Activated naive CD8-positive, alpha-beta T cell treated with anti-CD3 and anti-CD28 coated beads for 36 hours (primary cell): ENCODE data around the gene SPESP1. TPM values are rescaled to one million over a fixed set of nuclear protein-coding genes. Genes with fewer than 3 reads are reported as not detected.
"Not testable (repeated sequence)": the region's sequence is repeated elsewhere in the genome, so short reads cannot be mapped to it uniquely, and the experiment has no call there.

Source experiments
- DNase-seq: peaks from one replicate; pipeline ENCODE4 v3.0.0; 2021
- H3K27ac Mint-ChIP-seq: one replicate; pipeline ENCODE4 v1.8.0; 2022; ENCODE audit warnings: mild to moderate bottlenecking, moderate library complexity, mixed read lengths
- H3K27me3 Mint-ChIP-seq: one replicate; pipeline ENCODE4 v1.8.0; 2022; ENCODE audit warnings: mild to moderate bottlenecking, mixed read lengths
- H3K36me3 Mint-ChIP-seq: one replicate; pipeline ENCODE4 v1.8.0; 2021; ENCODE audit warnings: mild to moderate bottlenecking, mixed read lengths
- H3K4me1 Mint-ChIP-seq: one replicate; pipeline ENCODE4 v1.8.0; 2021; ENCODE audit warnings: mixed read lengths
- H3K4me3 Mint-ChIP-seq: one replicate; pipeline ENCODE4 v1.8.0; 2022; ENCODE audit warnings: mild to moderate bottlenecking, moderate library complexity, mixed read lengths
- H3K9me3 Mint-ChIP-seq: one replicate; pipeline ENCODE4 v1.8.0; 2022; ENCODE audit warnings: mixed read lengths
- total RNA-seq, 2 experiments: library from RNA; stranded (reverse); gene quantifications; one replicate each; pipeline ENCODE4 v1.2.3, GENCODE V29; 2021

SPESP1 gene
- total RNA-seq, 2 experiments from 2014 or later, result 1.1 to 1.4 TPM

DNA sequence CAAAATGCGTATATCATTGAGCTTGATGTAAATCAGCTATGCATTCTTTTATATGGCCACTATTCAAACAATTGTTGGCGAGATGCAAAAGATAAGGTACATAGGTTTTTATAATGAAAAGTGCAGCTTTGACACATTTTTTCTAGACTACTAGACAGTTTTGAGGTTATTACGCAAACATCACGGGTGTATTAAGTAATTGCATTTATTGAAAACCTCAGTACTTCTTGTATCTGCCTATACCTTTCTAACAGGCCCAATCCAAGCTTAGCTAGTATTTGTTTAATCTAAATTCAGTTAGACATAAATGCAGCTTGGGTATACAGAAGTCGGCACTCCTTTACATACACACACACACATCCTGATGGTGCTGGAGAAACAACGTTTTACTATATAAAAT lies 2.7 kb downstream of the SPESP1 start:
- peaks cover 2% of the 10 kb centered on the region for H3K9me3 Mint-ChIP-seq
- no peak overlapping the region for H3K27ac Mint-ChIP-seq
- peaks cover 33% of the 10 kb centered on the region for H3K27me3 Mint-ChIP-seq
- DNase-seq, result no peak
- no peak overlapping the region for H3K4me3 Mint-ChIP-seq
- no peaks in the 10 kb centered on the region for H3K4me1 Mint-ChIP-seq
- H3K36me3 Mint-ChIP-seq, result peaks cover 1% of the 10 kb centered on the region

DNA sequence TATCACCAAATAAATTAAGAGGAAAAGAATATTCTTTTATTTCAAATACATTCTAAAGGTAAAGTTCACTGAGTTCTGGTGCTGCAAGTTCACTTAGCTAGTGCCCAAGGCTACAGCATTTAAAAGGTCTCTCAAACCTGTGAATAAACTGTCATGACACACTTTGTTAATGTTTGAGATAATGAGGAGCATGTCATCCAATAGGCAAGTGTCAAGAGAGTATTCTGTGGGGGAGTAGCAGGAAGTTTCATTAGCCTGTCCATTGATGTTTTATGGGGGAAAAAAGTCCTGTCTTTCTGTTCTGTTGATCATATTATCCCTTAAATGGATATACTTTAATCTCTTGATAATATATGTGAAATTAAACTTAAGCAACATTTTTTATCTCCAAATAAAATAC lies 4.0 kb downstream of the SPESP1 start:
- peaks cover 2% of the 10 kb centered on the region for H3K9me3 Mint-ChIP-seq
- peaks cover 27% of the 10 kb centered on the region for H3K27me3 Mint-ChIP-seq
- H3K36me3 Mint-ChIP-seq, result peaks cover 1% of the 10 kb centered on the region
- no peak for DNase-seq
- no peaks in the 10 kb centered on the region for H3K4me1 Mint-ChIP-seq
- no peak overlapping the region for H3K4me3 Mint-ChIP-seq
- H3K27ac Mint-ChIP-seq, result no peak overlapping the region

DNA sequence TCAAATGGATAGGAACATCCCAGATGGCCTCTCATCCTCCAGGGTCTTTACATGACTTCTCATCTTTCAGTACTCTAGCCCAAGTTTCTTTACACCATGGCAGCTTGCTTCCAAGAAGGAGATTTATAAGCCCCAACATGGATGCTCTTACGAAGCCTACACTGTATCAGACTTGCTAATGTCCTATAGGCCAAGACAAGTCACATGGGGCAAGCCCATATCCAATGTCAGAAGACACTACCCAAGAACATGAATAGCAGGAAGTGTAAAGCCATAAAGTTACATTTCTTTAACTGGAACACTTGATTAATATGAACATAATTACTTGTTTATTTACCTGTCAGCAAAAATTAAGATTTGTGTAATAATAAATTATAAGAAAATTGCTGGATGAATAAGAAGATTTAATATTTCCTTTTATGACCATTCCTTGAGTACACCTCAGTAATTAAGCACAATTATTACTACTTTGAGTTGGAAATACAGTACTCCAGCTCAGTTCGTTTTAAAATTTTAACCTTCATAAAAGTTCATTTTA lies 5.1 kb downstream of the SPESP1 start:
- no peaks in the 10 kb centered on the region for H3K9me3 Mint-ChIP-seq
- no peak overlapping the region for H3K27ac Mint-ChIP-seq

DNA sequence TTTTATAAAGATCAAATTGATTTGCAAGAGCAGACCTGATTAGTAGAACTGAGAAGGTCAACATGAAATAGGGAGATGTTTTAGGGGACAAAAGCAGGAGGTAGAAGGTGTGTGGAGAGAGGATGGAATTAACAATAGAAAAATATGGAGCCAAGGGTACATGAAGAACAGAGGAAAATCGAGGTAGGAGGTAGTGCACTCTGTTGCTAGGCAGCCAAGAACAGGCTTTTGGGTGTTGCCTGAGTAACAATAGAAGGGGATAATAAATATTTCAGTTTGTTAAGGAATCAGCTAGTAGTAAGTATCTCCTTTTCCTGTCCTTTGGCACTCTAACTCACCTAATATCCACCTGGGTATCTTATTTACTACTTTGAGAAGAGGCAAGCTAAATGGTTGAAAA lies 9.2 kb downstream of the SPESP1 start:
- no peak overlapping the region for H3K4me3 Mint-ChIP-seq
- no peaks in the 10 kb centered on the region for H3K36me3 Mint-ChIP-seq
- H3K27ac Mint-ChIP-seq, result no peak overlapping the region
- H3K4me1 Mint-ChIP-seq, result no peaks in the 10 kb centered on the region
- H3K27me3 Mint-ChIP-seq, result peaks cover 32% of the 10 kb centered on the region
- no peaks in the 10 kb centered on the region for H3K9me3 Mint-ChIP-seq
- no peak for DNase-seq

More for the DNA sequence above, 5.1 kb downstream of the SPESP1 start:
- Mint-ChIP-seq H3K4me1 (no peaks in the 10 kb centered on the region), H3K36me3 (no peaks in the 10 kb centered on the region), H3K27me3 (peaks cover 21% of the 10 kb centered on the region), H3K4me3 (no peak overlapping the region)
- DNase-seq, result no peak

DNA sequence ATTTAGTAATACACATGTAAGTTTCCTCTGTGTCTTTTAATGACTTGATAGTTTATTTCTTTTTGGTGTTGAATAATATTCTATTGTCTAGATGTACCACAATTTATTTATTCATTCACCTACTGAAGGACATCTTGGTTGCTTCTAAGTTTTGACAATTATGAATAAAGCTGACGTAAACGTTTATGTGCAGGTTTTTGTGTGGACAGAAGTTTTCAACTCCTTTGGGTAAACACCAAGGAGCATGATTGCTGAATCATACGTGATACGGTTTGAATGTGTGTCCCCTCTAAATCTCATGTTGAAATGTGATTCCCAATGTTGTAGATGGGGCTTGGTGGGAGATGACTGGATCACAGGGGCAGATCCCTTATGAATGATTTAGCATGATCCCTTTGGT lies 21.5 kb downstream of the SPESP1 start:
- Mint-ChIP-seq H3K4me1 (no peaks in the 10 kb centered on the region), H3K9me3 (peaks cover 6% of the 10 kb centered on the region), H3K36me3 (no peaks in the 10 kb centered on the region), H3K27ac (no peak overlapping the region), H3K27me3 (peaks cover 25% of the 10 kb centered on the region), H3K4me3 (no peak overlapping the region)
- DNase-seq, result no peak

DNA sequence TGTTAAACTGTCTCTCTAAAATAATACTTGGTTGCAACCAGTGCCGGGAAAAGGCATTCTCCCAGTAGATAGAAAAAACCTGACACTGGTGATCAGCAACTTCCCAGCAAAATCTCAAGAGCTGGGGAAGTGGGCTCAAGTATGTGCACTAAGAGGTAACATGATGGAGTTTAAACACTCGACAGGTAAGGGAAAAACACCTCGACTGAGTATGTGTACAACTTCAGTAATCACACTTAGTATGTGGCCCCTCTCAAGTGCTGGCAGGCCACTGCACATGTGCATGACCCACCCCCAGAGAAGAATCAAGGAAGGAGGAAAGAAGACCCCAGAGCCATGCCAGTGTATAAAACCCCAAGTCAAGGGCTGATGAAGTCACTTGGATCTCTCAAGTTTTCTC lies 27.4 kb downstream of the SPESP1 start:
- Mint-ChIP-seq H3K4me1 (no peaks in the 10 kb centered on the region), H3K27me3 (peaks cover 42% of the 10 kb centered on the region), H3K27ac (no peak overlapping the region), H3K9me3 (peaks cover 6% of the 10 kb centered on the region), H3K36me3 (no peaks in the 10 kb centered on the region), H3K4me3 (no peak overlapping the region)
- no peak for DNase-seq

DNA sequence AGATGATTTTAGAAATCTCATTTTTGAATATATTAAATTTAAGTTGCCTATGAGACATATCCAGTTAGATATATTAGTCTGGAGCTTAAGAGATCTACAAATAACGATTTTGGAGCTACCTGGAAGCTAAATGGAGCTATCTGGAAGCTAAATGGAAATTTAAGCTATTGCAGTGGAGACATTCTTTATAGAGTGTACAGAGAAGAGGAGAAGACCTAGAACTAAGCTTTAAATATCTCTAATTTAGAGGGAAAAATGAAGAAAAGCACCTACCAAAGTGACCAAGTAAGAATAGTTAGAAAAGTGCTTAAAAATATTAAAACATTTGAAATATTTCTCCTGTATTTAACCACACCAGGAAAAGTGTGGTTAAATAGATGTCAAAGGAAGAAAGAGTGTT lies 28.3 kb downstream of the SPESP1 start:
- no peaks in the 10 kb centered on the region for H3K36me3 Mint-ChIP-seq
- peaks cover 6% of the 10 kb centered on the region for H3K9me3 Mint-ChIP-seq
- H3K4me3 Mint-ChIP-seq, result no peak overlapping the region
- H3K27ac Mint-ChIP-seq, result no peak overlapping the region
- DNase-seq, result no peak
- H3K4me1 Mint-ChIP-seq, result no peaks in the 10 kb centered on the region
- H3K27me3 Mint-ChIP-seq, result peaks cover 44% of the 10 kb centered on the region

DNA sequence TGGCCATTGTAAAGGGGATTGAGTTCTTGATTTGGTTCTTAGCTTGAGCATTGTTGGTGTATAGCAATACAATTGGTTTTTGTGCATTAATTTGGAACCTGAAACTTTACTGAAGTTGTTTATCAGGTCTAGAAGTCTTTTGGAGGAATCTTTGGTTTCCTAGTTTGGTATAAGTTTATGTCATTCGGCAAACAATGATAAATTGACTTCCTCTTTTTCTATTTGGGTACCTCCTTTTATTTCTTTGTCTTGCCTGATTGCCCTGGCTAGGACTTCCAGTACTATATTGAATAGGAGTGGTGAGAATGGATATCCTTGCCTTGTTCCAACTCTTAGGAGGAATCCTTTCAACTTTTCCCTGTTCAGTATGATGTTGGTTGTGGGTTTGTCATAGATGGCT lies 32.1 kb downstream of the SPESP1 start:
- no peaks in the 10 kb centered on the region for H3K4me1 Mint-ChIP-seq
- H3K27ac Mint-ChIP-seq, result no peak overlapping the region
- H3K36me3 Mint-ChIP-seq, result no peaks in the 10 kb centered on the region
- peaks cover 40% of the 10 kb centered on the region for H3K27me3 Mint-ChIP-seq
- no peak overlapping the region for H3K4me3 Mint-ChIP-seq
- DNase-seq, result no peak
- peaks cover 8% of the 10 kb centered on the region for H3K9me3 Mint-ChIP-seq

DNA sequence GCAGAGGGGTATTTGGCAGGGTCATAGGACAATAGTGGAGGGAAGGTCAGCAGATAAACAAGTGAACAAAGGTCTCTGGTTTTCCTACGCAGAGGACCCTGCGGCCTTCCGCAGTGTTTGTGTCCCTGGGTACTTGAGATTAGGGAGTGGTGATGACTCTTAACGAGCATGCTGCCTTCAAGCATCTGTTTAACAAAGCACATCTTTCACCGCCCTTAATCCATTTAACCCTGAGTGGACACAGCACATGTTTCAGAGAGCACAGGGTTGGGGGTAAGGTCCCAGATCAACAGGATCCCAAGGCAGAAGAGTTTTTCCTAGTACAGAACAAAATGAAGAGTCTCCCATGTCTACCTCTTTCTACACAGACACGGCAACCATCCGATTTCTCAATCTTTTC lies 33.4 kb downstream of the SPESP1 start:
- not testable (repeated sequence) for H3K27ac Mint-ChIP-seq, H3K36me3 Mint-ChIP-seq
- H3K27me3 Mint-ChIP-seq, result peaks cover 39% of the 10 kb centered on the region

DNA sequence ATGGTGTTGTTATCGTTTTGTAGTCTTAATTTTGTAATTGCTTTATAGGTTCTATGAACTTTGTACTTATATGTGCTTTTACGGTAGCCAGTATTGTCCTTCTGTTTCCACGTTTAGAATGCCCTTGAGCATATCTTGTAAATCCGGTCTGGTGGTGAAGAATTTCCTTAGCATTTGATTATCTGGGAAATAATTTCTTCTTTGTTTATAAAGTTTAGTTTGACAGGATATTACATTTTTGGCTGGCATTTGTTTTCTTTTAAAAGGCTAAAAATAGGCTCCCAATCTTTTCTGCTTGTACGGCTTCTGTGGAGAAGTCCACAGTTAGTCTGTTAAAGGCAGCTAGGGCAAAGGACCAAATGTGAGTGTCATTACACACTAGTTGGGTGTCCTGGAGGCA lies 36.7 kb downstream of the SPESP1 start:
- peaks cover 15% of the 10 kb centered on the region for H3K9me3 Mint-ChIP-seq

More for the DNA sequence above, 33.4 kb downstream of the SPESP1 start:
- not testable (repeated sequence) for H3K4me1 Mint-ChIP-seq, H3K4me3 Mint-ChIP-seq, DNase-seq, H3K9me3 Mint-ChIP-seq

DNA sequence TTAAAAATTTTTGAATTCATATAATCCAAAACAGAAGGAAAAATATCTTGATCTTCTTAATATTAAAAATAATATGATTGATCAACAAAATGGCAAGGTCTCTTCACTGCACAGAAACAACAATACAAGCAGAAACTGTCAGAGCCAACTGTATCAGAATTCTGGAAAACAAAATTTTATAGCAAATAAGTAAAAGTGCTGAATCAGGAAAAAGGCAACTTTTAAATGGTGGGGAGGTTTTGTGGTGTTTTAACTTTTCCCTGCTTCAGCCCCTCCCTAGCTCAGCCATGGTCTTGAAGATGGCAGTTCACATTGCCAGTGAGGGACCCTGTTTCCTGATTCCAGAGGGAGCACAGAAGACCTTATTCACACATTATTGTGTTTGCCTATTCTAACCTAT lies 37.6 kb downstream of the SPESP1 start:
- no peak for DNase-seq
- Mint-ChIP-seq H3K4me1 (no peaks in the 10 kb centered on the region), H3K27ac (no peak overlapping the region), H3K4me3 (no peak overlapping the region), H3K9me3 (peaks cover 14% of the 10 kb centered on the region), H3K36me3 (no peaks in the 10 kb centered on the region), H3K27me3 (peaks cover 29% of the 10 kb centered on the region)

More for the DNA sequence above, 36.7 kb downstream of the SPESP1 start:
- no peak overlapping the region for H3K4me3 Mint-ChIP-seq
- H3K27me3 Mint-ChIP-seq, result peaks cover 32% of the 10 kb centered on the region
- no peaks in the 10 kb centered on the region for H3K4me1 Mint-ChIP-seq
- H3K27ac Mint-ChIP-seq, result no peak overlapping the region
- no peak for DNase-seq
- no peaks in the 10 kb centered on the region for H3K36me3 Mint-ChIP-seq

DNA sequence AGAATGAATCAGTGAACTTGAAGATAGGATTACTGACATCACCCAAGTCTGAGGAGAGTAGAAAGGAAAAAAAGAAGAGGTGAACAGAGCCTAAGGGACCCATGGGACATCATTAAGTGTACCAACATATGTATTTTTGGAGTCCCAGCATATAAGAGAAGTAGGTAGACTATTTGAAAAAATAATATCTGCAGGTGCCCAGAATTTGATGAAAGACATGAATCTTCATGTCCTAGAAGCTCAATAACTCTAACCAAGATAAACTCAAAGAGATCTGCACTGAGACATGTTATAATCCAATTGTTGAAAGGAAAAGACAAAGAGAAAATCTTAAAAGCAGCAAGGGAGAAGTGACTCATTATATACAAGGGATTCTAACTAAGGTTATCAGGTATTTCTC lies 39.0 kb downstream of the SPESP1 start:
- Mint-ChIP-seq H3K36me3 (no peaks in the 10 kb centered on the region), H3K4me3 (no peak overlapping the region)

DNA sequence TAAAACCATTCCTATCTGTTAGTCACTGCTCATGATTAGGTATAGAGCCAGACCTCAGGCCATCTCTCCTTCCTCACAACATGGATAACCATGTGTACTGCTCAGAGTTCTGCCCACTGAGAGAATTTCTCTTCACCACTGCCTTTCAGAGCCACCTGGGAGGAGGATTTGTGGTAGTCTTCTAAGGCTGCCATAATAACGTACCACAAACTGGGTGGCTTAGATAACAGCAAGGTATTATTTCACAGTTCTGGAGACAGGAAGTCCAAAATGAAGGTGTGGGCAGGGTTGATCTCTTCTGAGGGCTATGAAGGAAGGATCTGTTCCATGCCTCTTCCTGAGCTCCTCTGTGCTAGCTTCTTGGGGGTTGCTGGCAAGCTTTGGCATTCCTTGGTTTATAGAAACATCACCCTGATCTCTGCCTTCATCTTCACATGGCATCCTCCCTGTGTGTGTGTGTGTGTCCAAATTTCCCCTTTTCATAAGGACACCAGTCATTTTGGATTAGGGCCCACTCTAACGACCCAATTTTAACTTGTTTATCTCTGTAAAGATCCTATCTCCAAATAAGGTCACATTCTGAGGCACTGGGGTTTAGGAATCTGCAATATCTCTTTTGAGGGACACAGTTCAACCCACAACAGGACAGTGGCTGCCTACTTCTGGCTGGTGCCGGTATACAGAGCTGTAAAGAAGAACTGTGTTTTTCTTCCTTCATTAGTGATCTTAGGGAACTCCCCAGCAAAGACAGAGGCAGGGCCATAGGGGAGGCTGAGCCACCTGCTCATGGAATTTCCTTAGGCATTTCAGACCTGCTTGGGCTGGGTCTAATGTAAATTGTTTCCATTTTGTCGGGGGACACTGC lies 42.1 kb downstream of the SPESP1 start:
- no peak for DNase-seq
- Mint-ChIP-seq H3K9me3 (peaks cover 13% of the 10 kb centered on the region), H3K36me3 (no peaks in the 10 kb centered on the region), H3K27ac (no peak overlapping the region), H3K27me3 (peaks cover 36% of the 10 kb centered on the region), H3K4me3 (no peak overlapping the region), H3K4me1 (peaks cover 2% of the 10 kb centered on the region)

More for the DNA sequence above, 39.0 kb downstream of the SPESP1 start:
- Mint-ChIP-seq H3K27ac (no peak overlapping the region), H3K9me3 (peaks cover 14% of the 10 kb centered on the region), H3K4me1 (no peaks in the 10 kb centered on the region), H3K27me3 (peaks cover 37% of the 10 kb centered on the region)
- no peak for DNase-seq

DNA sequence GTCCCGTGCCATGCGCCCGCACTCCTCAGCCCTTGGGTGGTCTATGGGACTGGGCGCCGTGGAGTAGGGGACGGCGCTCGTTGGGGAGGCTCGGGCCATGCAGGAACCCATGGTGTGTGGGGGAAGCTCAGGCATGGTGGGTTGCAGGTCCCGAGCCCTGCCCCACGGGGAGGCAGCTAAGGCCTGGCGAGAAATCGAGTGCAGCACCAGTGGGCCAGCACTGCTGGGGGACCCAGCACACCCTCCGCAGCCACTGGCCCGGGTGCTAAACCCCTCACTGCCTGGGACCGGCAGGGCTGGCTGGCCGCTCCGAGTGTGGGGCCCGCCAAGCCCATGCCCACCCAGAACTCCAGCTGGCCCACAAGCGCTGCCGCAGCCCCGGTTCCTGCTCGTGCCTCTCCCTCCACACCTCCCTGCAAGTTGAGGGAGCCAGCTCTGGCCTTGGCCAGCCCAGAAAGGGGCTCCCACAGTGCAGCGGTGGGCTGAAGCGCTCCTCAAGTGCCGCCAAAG lies 45.4 kb downstream of the SPESP1 start:
- Mint-ChIP-seq H3K27me3 (peaks cover 32% of the 10 kb centered on the region), H3K9me3 (peaks cover 10% of the 10 kb centered on the region)
- not testable (repeated sequence) for H3K4me3 Mint-ChIP-seq, H3K36me3 Mint-ChIP-seq, H3K27ac Mint-ChIP-seq, H3K4me1 Mint-ChIP-seq, DNase-seq

DNA sequence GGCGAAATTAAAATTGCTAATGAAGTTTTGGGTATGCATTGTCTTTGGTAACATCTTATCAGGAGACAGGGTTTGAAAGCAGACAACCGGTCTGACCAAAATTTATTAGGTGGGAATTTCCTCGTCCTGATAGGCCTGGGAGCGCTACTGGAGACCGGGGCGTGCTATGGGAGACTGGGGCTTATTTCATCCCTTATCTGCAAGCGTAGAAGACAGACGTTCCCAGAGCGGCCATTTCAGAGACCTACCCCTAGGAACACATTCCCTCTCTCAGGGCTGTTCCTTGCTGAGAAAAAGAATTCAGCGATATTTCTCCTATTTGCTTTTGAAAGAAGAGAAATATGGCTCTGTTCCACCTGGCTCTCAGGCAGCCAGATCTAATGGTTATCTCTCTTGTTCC lies 47.1 kb downstream of the SPESP1 start:
- not testable (repeated sequence) for H3K36me3 Mint-ChIP-seq, H3K27ac Mint-ChIP-seq, H3K4me1 Mint-ChIP-seq, DNase-seq, H3K4me3 Mint-ChIP-seq
- peaks cover 38% of the 10 kb centered on the region for H3K27me3 Mint-ChIP-seq
- peaks cover 10% of the 10 kb centered on the region for H3K9me3 Mint-ChIP-seq

DNA sequence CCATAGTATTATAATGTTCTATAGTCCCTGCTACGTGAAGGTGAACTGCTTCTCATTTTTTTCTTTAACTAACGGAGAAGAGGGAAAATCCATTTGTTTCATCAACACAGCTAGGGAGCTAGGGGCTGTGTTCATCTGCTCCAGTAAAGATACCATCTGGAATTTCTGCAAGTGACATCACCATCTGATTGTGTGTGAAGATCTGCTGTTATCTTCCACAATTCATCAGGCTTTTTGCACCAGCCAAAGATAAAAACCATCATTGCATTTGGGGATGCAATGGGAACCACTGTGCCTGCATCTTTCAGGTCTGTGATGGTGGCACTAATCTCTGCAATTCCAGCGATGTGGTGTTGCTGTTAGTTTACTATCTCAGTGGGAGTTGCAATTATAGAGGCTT lies 48.7 kb downstream of the SPESP1 start:
- no peak overlapping the region for H3K27ac Mint-ChIP-seq
- DNase-seq, result no peak
- no peaks in the 10 kb centered on the region for H3K36me3 Mint-ChIP-seq
- peaks cover 31% of the 10 kb centered on the region for H3K27me3 Mint-ChIP-seq
- H3K4me3 Mint-ChIP-seq, result no peak overlapping the region
- peaks cover 10% of the 10 kb centered on the region for H3K9me3 Mint-ChIP-seq
- peaks cover 2% of the 10 kb centered on the region for H3K4me1 Mint-ChIP-seq
